LoVo (cell line): ENCODE measurements around the gene ZIC5.

Source experiments
- DNase-seq: peaks from one replicate; pipeline ENCODE4 v3.0.0-alpha.2; 2016; ENCODE audit warnings: low spot score

ZIC5 gene

DNA sequence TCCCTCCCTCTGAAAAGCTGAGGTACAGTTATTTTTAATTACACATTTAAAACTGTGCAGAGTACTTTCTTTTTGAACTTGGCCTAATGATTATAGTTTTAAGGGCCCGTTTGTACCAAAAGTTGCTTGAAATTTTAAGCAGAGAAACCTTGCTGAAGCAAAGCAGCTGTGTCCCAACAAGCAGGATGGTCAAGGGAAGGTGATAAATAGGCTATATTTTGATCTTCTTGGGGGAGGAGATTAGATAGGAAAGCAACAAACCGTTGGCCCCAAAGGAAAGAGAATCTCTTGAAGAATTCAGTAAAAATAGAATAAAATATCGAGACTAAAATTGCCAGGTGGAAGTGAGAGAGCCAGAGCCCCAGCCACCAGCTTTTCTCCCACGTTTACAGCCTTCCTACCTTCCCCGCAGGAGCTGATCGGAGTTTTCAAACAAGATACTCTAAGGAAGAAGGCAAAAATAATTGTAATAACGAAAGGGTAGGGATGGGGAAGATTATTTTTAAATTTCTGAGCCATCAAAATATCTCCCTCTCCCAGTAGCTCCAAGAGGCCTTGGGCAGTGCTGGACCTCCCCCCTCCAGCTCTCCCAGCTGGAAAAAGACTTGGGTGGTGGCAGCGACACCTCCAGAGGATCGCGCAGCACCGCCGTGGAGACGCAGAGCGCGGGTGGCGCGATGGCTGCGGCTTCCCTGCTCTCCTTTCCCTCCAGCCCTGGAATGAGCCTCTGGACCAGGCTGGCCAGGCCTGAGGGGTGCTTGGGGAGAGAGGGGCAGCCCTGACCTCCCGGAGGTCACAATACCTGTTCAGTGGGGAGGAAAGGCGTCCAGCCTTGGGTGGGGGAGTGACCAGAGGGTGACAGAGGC lies 15.8 kb upstream of the ZIC5 start:
- no peak for DNase-seq

DNA sequence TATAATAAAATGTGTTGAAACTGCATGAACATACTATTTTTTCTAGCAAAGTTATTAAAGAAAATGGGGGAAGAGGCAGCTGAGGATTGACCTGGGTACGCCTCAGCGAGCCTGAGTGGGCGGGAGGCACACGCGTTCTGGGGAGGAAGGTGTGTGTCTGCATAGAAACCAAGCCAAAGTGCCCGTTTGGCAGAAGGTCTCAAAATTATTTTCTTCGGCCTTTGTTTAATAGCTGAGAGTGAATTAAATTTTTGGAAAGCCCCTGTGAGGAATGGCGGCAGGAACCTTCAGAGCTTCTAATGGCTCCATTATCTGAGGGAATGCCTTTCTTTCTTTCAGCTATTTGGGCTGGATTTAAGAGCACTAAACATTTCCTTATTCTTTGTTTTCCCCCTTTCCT lies 15.2 kb upstream of the ZIC5 start:
- no peak for DNase-seq

DNA sequence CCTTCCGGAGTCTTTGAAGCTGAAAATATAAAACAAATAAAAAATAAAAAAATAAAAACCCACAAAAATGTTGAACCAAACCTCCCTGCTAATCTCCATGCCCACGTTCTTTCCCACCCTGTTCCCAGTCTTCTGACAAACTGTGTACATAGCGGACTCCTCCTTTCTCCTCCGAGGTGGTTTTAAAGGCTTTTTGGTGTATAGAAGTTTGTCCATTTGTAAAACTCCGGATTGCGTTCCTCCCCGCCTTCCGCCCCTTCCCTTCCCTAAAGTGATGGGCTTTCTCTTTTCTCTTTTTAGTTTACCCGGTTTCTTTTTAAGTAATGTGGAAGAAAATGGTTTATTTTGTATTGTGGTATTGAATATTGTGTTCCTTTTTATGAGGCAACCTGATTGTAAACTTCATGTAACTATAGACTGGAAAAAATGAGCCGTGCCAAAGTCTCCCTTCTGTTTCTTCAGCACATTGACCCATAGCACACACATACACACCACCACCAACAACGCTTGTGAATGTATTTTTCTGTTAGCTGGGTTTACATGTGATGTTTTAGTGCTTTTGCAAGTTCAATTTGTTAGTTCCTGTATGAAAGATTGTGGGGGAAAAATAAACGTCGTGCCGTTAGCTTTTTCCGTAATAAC lies 14.4 kb upstream of the ZIC5 start:
- no peak for DNase-seq

DNA sequence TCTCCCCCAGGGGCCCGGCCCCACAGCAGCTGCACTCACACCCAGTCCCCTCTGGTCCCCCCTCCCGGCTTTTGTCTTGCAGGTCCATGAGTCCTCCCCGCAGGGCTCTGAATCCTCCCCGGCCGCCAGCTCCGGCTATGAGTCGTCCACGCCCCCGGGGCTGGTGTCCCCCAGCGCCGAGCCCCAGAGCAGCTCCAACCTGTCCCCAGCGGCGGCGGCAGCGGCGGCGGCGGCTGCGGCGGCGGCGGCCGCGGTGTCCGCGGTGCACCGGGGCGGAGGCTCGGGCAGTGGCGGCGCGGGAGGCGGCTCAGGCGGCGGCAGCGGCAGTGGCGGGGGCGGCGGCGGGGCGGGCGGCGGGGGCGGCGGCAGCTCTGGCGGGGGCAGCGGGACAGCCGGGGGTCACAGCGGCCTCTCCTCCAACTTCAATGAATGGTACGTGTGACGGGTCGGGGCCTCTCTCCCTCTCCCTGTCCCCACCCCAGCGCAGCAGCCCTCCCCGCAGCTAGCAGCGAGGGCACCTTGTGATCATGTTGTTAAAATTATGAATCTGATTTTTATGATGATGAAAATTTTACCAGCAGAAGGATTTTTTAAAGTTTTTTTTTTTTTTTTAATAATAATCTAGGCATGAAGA lies 13.8 kb upstream of the ZIC5 start:
- DNase-seq, result no peak

DNA sequence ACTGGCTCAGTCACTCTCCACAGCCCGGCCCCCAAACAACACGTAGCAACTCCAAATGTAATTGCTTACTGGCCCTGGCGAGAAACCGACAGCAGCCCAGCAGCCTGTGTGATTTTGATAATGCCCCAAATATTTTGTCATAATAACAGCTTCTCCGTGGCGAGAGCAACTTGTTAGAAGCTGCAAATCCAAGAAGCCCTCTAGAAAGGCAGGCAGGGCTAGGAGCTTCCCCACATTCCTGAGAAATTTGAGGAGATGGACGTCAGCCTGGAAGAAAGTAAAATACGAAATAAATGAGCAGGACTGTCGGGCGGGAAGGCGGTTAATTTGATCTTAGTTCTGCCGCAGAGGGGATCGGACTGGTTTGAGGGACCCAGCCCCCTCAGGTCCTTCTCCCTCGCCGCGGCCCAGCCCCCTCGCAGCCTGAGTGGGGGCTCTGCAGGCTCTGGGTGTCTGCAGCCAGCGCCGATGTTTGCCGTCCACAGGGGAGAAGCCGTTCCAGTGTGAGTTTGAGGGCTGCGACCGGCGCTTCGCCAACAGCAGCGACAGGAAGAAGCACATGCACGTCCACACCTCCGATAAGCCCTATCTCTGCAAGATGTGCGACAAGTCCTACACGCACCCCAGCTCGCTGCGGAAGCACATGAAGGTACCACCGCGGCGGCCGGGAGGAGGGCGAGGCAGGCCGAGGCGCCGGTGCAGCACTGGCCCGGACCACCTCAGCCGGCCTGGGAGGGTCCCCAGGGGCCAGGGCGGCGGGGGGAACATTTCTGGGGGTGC lies 13.1 kb upstream of the ZIC5 start:
- no peak for DNase-seq

DNA sequence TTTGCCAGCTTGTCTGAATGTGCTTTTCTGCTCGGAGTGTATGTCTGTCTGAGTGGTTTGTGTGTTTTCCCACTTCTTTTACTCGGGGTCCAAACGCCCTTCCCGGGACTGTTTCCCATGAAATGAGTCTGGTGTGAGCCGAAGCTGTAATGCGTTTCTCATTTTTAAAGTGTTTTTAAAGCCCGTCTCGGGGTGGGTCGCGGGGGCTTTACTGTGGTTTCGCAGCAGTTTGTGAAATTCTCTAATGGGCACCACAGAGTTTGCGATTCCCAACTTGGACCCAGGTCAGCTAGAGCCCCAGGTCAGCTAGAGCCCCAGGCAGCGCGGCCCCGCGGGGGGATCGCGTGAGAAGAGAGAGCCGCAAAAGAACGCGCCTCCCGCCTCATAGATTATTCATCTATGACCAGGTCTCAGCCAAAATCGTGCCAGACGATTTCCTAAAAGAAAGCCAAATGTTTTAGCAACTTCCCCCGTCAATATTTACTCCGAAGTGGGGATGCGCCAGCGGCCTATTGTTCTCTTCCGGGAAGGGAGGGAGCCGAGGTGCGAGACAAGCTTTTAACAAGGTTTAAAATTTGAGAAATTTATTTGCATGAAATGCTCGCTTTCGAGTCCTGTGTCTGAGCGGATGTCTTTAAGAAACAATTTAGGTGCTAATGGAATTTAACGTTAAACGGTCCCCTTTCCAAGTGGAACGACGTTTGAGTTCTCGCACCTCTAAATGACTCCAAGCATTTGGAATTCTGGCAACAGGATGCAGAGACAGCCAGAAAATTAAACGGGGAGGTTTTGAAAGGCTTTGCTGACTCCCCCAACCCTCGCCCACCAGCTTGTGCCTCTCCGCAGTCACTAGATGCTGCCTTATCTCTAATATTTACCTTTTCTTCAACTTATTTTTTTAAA lies 12.2 kb upstream of the ZIC5 start:
- no peak for DNase-seq

DNA sequence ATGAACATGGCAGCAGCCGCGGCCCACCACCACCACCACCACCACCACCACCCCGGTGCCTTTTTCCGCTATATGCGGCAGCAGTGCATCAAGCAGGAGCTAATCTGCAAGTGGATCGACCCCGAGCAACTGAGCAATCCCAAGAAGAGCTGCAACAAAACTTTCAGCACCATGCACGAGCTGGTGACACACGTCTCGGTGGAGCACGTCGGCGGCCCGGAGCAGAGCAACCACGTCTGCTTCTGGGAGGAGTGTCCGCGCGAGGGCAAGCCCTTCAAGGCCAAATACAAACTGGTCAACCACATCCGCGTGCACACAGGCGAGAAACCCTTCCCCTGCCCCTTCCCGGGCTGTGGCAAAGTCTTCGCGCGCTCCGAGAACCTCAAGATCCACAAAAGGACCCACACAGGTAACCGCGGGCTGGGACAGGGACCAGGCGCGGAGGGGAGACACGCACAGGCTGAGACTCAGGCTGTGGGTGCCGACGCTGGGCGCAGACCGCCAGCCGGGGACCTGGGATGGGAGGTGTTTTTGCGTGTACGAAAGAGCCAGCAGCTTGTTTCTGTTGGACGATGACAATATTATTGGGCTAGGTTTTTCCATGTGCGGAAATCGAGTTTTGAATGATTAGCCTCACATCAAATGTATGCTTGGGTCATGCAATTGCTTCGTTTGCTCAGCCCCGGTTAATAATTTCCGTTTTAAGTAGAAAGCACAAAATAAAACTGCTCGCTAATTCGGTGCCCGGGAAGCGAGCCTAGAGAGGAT lies 11.3 kb upstream of the ZIC5 start:
- no peak for DNase-seq

DNA sequence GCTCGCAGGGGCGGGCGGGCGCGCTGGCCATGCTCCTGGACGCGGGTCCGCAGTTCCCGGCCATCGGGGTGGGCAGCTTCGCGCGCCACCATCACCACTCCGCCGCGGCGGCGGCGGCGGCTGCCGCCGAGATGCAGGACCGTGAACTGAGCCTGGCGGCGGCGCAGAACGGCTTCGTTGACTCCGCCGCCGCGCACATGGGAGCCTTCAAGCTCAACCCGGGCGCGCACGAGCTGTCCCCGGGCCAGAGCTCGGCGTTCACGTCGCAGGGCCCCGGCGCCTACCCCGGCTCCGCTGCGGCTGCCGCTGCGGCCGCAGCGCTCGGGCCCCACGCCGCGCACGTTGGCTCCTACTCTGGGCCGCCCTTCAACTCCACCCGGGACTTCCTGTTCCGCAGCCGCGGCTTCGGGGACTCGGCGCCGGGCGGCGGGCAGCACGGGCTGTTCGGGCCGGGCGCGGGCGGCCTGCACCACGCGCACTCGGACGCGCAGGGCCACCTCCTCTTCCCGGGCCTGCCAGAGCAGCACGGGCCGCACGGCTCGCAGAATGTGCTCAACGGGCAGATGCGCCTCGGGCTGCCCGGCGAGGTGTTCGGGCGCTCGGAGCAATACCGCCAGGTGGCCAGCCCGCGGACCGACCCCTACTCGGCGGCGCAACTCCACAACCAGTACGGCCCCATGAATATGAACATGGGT lies 10.6 kb upstream of the ZIC5 start:
- no peak for DNase-seq

DNA sequence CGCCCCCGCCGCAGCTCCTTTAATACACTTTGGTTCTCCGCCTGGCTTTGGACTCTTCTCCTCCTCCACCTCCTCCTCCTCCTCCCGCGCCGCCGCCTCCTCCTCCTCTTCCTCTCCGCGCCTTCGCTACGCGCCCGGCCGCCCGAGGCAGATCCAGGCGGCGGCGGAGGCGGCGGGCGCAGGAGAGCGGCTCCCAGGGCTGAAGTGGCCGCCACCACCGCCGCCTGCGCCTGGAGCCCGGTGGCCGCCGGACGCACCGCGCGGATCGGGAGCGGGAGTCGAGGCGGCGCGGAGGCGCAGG lies 10.1 kb upstream of the ZIC5 start, which contains the start of gene ZIC2:
Gene ZIC2, plus strand, starts transcription at position 50 of the 301 bp plus-strand sequence. CDS start 281 bp downstream, outside the sequence.
- peak; percentile 74 for DNase-seq

DNA sequence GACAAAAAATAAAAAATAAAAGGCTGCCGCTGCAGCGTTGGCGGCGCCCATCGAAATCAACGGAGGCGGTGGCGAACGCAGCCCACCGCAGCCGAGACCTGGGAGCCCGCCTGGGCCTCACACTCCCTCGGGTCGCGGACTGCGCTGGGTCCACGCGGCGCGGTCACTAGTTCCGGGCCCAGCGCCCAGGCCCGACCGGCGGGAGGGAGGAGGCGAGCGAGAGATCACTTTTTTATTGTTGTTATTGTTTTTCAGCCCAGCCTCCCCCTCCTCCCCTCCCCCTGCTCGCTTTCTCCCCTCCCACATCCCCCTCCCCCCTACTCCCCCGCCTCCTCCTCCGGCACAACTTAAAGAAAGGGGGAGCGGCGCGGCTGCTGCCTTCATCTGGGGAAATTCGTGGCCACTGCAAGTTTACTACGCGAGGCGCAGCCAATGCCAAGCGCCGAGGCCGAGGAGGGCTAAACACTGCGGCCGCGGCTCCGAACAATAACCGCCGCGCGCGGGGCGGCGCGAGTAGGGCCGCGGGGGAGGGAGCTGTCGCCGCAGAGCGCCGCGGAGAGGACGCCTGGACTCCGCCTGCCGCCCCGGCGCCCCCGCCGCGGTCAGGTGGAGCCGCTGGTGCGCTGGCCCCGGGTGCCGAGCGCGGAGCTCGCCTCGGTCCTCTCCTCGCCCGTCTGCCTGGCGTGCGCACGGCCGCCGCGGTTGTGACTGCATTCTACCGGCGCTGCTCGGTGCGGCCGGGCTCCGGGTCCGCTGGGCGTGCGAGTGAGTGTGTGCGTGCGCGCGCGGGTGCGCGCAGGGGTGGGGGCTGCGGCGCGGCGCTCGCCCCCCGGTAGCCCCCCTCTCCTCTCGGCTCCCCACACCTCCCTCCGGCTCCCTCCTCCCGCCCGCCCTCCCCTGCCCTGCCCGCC lies 9.5 kb upstream of the ZIC5 start:
- DNase-seq, result peak; percentile 85

DNA sequence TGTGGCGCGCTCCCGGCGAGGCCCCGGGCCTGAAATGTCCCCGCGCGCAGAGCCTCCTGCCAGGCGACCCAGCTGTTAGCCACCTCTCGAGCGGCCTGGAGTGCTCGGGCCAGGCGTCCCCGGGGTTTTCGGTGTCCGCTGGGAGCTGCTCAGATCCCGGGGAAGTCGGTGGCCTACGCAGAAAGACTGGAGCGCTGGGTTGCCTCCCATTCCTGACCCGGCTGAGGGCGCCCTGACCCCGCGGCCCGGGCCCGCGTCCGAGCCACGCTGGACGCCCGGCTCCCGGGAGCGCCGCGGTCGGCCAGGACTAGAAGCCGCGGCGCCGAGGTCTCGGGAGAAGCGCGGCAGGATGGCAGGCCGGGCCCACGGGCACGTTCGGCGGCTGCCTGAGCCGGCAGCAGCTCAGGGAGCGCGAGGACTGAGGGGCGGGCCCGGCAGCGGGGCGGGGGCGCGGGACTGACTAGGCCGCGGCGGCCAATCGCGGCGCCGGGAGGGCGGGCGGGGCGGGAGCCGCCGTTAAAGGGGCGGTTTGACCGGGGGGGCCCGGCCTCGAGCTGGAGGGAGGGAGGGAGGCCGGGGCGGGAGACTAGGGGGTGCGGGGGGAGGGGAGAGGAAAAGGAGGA lies 8.7 kb upstream of the ZIC5 start:
- DNase-seq, result peak; percentile 87

DNA sequence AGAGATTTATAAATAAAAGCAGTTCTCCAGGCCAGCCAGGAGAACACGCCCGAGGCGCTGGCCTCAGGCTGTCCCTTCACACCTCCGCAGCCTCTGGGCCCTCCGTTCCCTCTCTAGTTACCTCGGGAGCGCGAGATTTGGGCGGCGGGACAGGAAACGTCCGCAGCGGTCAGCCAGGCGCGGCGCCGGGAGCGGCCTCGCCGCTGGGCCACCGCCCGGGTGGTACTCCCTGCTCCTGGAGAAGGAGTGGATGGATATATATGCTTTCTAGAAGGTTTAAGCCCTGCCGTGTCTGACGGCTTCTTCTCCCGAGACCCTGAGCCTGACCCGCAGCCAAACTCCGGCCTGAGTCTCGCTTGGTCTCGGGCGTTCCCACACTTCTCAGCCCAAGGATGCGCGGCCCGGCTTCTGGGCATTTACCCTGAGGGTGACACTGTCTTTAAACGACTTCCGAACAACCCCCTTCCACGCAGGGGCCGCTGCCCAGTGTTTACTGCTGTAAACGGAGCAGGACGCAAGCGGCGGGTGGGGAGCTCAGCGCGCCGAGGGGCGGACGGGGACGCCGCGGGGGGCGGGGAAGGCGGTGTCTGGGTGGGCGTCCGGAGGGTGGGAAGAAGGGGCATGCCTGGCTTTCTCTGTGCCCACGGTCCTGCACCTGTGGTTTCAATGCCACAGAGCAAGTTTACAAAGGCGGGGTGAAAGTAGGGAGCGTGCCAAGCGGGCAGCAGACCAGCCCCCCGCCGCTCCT lies 8.1 kb upstream of the ZIC5 start:
- DNase-seq, result no peak

DNA sequence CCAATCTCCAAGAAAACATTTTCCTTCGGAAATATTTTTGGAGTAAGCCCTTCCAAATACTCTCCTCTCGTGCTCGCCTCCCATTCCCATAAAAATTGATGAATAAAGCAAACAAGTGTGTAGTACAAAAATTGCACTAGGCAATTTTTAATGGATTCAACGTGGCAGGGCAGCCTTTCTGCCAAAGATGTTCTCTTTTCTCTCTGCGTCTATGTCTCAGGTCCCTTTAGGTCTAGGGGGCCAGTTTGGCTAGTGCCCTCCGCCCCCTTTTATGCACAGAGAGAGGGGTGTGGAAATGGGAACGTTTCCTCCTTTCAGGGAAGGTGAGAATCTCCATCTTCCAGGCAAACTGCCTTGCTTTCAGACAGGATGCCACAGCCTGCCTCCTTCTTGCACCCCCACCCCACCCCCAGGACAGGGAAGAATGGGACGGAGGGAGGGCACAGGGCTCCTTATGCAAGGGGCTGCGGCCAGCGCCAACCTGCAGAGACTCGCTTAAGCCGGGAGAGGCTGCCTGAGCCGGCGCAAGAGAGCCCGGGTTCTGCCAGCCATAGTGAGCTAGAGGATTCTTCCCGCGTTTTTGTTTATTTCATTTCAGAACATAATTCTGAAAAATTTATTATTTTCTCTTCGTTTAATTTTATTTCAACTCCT lies 7.4 kb upstream of the ZIC5 start:
- DNase-seq, result no peak

DNA sequence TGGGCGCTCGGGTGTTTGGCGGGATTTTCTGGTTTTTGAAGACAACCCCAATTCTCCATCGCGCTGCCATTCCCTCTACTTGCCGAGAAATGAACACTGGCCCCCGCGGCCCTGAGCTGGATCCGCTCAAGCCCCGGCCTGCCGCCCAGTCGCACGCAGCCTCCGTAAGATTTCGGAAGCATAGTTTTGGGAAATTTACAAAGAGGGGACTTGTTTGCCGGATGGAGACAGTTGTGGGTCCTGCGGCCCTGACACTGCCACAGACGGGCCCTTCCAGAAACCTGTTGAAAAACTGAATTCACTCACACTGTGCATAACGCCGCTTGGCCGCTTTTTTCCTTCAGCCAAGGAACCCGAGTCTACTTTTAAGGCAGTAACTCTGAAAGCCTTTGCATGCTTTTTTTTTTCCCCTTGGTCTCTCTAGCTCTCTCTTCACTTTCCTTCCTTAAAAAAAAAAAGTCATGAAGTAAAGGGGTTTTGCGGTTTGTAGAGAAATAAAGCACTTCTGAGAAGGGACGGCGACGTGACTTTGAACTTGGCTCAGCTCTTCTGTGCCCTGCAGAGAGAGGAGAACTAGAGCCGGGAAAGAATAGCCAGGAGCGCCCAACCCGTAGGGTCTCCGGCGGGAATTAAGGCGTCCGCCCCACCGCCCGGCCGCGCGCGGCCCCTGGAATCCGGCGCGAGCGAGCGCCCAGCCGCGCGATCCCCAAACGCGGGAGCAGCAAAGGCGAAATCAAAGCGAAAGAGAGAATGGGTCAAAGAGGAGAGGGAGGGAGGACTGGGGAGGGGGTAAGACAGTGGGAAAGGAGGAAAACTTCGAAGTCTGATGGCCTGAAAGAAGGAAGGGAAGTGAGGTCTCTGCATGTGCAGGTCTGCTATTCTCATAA lies 6.6 kb upstream of the ZIC5 start:
- DNase-seq, result no peak

DNA sequence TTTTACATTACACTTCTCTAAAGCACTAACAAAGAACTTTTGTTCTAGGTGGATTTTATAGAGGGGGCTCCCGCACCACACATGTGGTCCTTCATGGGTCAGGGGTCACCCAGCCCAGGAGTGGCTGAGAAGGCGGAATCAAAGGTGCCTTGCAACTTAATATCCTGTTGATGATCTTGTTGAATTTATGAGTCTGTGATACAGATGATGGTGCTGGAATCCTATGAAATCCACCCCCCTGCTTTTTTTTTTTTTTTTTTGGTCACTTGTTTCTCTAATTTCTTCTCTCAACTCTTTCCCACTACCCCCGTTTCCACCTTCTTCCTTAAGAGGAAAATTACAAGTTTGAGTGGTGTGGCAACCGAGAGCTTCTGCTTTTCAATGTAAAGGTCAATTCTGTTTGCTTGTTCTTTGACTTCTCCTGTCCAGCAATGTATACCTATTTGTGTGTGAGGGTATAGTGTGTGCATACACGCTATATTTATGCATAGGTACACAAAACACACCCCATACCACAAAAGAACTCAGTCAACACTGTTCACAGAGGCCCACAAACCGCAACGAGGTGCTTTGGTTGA lies 5.9 kb upstream of the ZIC5 start:
- DNase-seq, result no peak

DNA sequence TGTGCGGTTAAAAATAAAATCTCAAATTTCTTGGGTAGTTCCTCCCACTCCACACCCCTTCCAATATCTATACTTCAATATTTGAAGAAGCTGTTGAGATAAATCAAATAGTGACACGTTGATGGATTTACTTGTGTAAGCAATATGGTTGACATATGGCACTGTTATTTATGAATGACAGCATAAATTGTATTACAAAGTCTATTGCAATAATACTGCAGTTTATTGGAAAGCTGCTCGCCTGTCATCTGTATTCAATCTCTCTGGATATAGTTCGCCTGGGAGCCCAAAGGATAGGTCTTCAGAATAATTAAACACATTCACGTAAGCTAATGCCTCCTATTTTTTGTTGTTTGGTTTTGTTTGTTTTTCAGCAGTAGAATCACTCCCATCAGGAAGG lies 5.0 kb upstream of the ZIC5 start:
- no peak for DNase-seq
